Kidney (tissue), 14 donors: ENCODE data around the gene NPHP3. TPM values are rescaled to one million over a fixed set of nuclear protein-coding genes. Genes with fewer than 3 reads are reported as not detected.

Source experiments
- DNase-seq, 5 donors: peaks; one replicate each; pipeline ENCODE4 v3.0.0-alpha.2; 2013 to 2020
- FAIRE-seq: peaks from 2 replicates; lab custom pipeline; 2012; peaks lifted over from hg19 to GRCh38; lab: Jason Lieb, UNC
- H3K27ac ChIP-seq, 2 donors: one replicate each; pipeline ENCODE4 v1.7.0; 2013; ENCODE audit warnings: low read depth in 2 of 2, low read length in 2 of 2, inconsistent platforms in 1 of 2
- H3K27me3 ChIP-seq: one replicate; pipeline ENCODE4 v1.7.1; 2013; ENCODE audit warnings: low read length, inconsistent platforms; ENCODE audit not compliant: control insufficient read depth, insufficient read depth
- H3K36me3 ChIP-seq, 3 donors: one replicate each; pipeline versions ENCODE4 v1.7.0 to v1.7.1; 2013; ENCODE audit warnings: low read length in 3 of 3, control low read depth in 1 of 3, inconsistent platforms in 1 of 3; ENCODE audit not compliant: insufficient read depth in 3 of 3, control insufficient read depth in 2 of 3
- H3K4me1 ChIP-seq, 3 donors: one replicate each; pipeline versions ENCODE4 v1.7.0 to v1.7.1; 2013; ENCODE audit warnings: low read length in 3 of 3, inconsistent platforms in 1 of 3, low read depth in 1 of 3; ENCODE audit not compliant: control insufficient read depth in 2 of 3, insufficient read depth in 2 of 3
- H3K4me3 ChIP-seq, 3 donors: one replicate each; pipeline versions ENCODE4 v1.7.0 to v1.8.1; 2013; ENCODE audit warnings: low read length in 3 of 3, control low read depth in 1 of 3, inconsistent platforms in 1 of 3
- H3K9ac ChIP-seq, 3 donors: one replicate each; pipeline versions ENCODE4 v1.7.0 to v1.7.1; 2013; ENCODE audit warnings: low read length in 3 of 3, control low read depth in 1 of 3, inconsistent platforms in 1 of 3
- H3K9me3 ChIP-seq, 3 donors: one replicate each; pipeline versions ENCODE4 v1.7.0 to v1.7.1; 2013; ENCODE audit warnings: low read length in 3 of 3, control low read depth in 1 of 3, inconsistent platforms in 1 of 3; ENCODE audit not compliant: control insufficient read depth in 2 of 3, insufficient read depth in 1 of 3
- CTCF ChIP-seq: IDR thresholded peaks from 3 replicates; pipeline ENCODE4 v1.5.1; 2012; ENCODE audit warnings: mild to moderate bottlenecking, moderate library complexity, borderline replicate concordance; ENCODE audit not compliant: insufficient read depth; ENCODE audit errors: extremely low read depth
- intact Hi-C: fragments of 100-400 bp; cut with DNase I; formaldehyde crosslinking; loops from one replicate; pipeline ENCODE4 v1.11.1; 2022
- polyA plus RNA-seq: library from polyadenylated mRNA; stranded (reverse); fragments of 350-450 nt; fragmentation: Illumina TruSeq; extraction: RNeasy Lipid Tissue Mini Kit (QIAGEN cat#74804); gene quantifications from one replicate; pipeline ENCODE4 v1.2.3, GENCODE V29; 2014; ENCODE audit warnings: low read depth, low replicate concordance; ENCODE audit not compliant: insufficient read depth
- total RNA-seq: library from RNA; stranded (reverse); fragmentation: NEBNext Ultra II Directional; extraction: Animal tissue kit (Norgen Biotek cat#: 25700); gene quantifications from one replicate; pipeline ENCODE4 v1.2.1, GENCODE V29; 2021
- donor health status: control.
- donor health status: control.
- donor health status: control.
- donor health status: control.
- donor health status: control.
- donor health status: DM: yes; HTN: yes; CAD: no.
- donor health status: Normal renal cell carcinoma (clear cell type).

The NPHP3 gene
- total and polyA plus RNA-seq, 2 donors from 2014 or later = 5.9 to 23.2 TPM

GRCh38 chr3:132720228-132720627 lies 2.0 kb downstream of the NPHP3 start:
- no peak overlapping the region for H3K27ac ChIP-seq
- H3K4me1 ChIP-seq = peaks cover 0 to 5% (median 4%) of the 10 kb centered on the region in 3 donors
- H3K4me3 ChIP-seq = peak overlapping the region in 2 of 3 donors; percentile 33 to 47
- FAIRE-seq (no peak), DNase-seq (no peak)
- no peak for TF ChIP-seq CTCF
- H3K9me3 ChIP-seq = no peaks in the 10 kb centered on the region
- no peak overlapping the region for H3K9ac ChIP-seq
- peaks cover 0 to 2% (median under 1%) of the 10 kb centered on the region in 3 donors for H3K36me3 ChIP-seq
- H3K27me3 ChIP-seq = no peaks in the 10 kb centered on the region
- intact Hi-C loops = loop anchor here (10.0 kb wide), 1 partner anchor 705 kb away; no protein-coding TSS in a partner anchor

GRCh38 chr3:132716372-132716771 lies 5.8 kb downstream of the NPHP3 start:
- H3K4me1 ChIP-seq = peaks cover 0 to 4% (median 0%) of the 10 kb centered on the region in 3 donors
- H3K9ac ChIP-seq = no peak overlapping the region
- intact Hi-C loops = no loop called here
- no peaks in the 10 kb centered on the region for H3K9me3 ChIP-seq
- no peak for FAIRE-seq
- peaks cover 0 to 4% (median 2%) of the 10 kb centered on the region in 3 donors for H3K36me3 ChIP-seq
- H3K4me3 ChIP-seq = no peak overlapping the region
- H3K27me3 ChIP-seq = no peaks in the 10 kb centered on the region
- no peak for TF ChIP-seq CTCF
- H3K27ac ChIP-seq = no peak overlapping the region
- no peak for DNase-seq

- Histone ChIP-seq H3K4me3 (no peak overlapping the region), H3K27me3 (no peaks in the 10 kb centered on the region), H3K9me3 (no peaks in the 10 kb centered on the region), H3K27ac (no peak overlapping the region), H3K36me3 (peaks cover 4 to 22% (median 7%) of the 10 kb centered on the region in 3 donors), H3K4me1 (no peaks in the 10 kb centered on the region), H3K9ac (no peak overlapping the region)
- FAIRE-seq (no peak), DNase-seq (no peak)
- intact Hi-C loops = no loop called here
- TF ChIP-seq CTCF = no peak
Measured at GRCh38 chr3:132713977-132714727, 8.1 kb downstream of the NPHP3 start.
